ENCODE data around the gene OSTN.
"Not testable (repeated sequence)": the region's sequence is repeated elsewhere in the genome, so short reads cannot be mapped to it uniquely, and the experiment has no call there.

The OSTN gene

GRCh38 chr3:191210032-191210431, 11.0 kb downstream of the OSTN start:
- H3K27ac Mint-ChIP-seq = no peak overlapping the region
- no peaks in the 10 kb centered on the region for H3K36me3 Mint-ChIP-seq
- H3K4me1 Mint-ChIP-seq = no peaks in the 10 kb centered on the region
- no peaks in the 10 kb centered on the region for H3K27me3 Mint-ChIP-seq
- no peak overlapping the region for H3K4me3 Mint-ChIP-seq
- H3K9me3 Mint-ChIP-seq = peaks cover 5% of the 10 kb centered on the region

- peaks cover 5% of the 10 kb centered on the region for H3K9me3 Mint-ChIP-seq
- no peaks in the 10 kb centered on the region for H3K36me3 Mint-ChIP-seq
- H3K27ac Mint-ChIP-seq = no peak overlapping the region
- H3K27me3 Mint-ChIP-seq = no peaks in the 10 kb centered on the region
- no peak overlapping the region for H3K4me3 Mint-ChIP-seq
- no peaks in the 10 kb centered on the region for H3K4me1 Mint-ChIP-seq
Observed at GRCh38 chr3:191216510-191216909, 17.5 kb downstream of the OSTN start.

DNA sequence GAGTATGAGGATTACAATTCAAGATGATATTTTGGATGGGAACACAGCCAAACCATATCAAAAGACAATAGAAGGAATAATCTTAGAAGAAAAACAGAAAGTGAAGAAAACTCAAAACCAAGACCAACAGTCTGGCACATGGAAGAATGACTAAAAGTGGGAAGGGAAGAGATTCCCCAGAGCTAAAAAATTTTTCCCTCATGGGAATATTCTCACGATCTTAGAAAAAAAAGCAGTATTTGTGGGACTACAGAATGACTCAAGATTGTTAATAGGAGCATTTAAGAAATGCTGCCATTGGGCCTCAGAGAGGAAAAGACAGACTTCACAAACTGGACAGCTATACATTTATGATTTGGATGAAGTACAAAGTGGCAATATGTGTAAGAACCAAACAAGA, 18.3 kb downstream of the OSTN start:
- Mint-ChIP-seq H3K9me3 (peaks cover 5% of the 10 kb centered on the region), H3K4me1 (no peaks in the 10 kb centered on the region), H3K27me3 (no peaks in the 10 kb centered on the region), H3K36me3 (no peaks in the 10 kb centered on the region), H3K27ac (no peak overlapping the region), H3K4me3 (no peak overlapping the region)

GRCh38 chr3:191220908-191221307, 21.9 kb downstream of the OSTN start:
- Mint-ChIP-seq H3K27ac (no peak overlapping the region), H3K36me3 (no peaks in the 10 kb centered on the region), H3K9me3 (no peaks in the 10 kb centered on the region), H3K4me1 (no peaks in the 10 kb centered on the region), H3K27me3 (no peaks in the 10 kb centered on the region), H3K4me3 (no peak overlapping the region)

- Mint-ChIP-seq H3K36me3 (no peaks in the 10 kb centered on the region), H3K9me3 (no peaks in the 10 kb centered on the region), H3K4me3 (no peak overlapping the region), H3K27me3 (no peaks in the 10 kb centered on the region), H3K27ac (no peak overlapping the region), H3K4me1 (no peaks in the 10 kb centered on the region)
Observed at GRCh38 chr3:191221638-191222037, 22.6 kb downstream of the OSTN start.

DNA sequence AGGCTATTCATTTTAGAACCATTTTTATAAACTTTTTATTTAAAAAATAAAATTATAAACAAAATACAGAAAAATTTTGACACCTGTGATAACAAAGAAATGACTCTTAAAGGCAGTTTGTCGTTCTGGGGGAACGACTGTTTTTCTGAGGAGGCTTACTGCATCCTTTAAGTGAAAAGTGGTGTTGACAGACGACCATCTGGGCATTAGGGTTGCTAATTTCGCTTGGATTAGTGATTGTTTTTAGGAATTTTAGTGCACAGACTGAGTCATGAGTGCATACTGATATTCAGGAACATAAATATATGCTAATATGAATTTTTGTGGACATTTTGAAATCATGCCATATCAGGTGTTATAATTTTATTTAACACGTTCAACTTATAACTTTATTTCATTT, 28.5 kb downstream of the OSTN start:
- no peaks in the 10 kb centered on the region for H3K9me3 Mint-ChIP-seq
- no peak overlapping the region for H3K4me3 Mint-ChIP-seq
- no peak overlapping the region for H3K27ac Mint-ChIP-seq
- no peaks in the 10 kb centered on the region for H3K36me3 Mint-ChIP-seq
- H3K27me3 Mint-ChIP-seq = no peaks in the 10 kb centered on the region
- H3K4me1 Mint-ChIP-seq = no peaks in the 10 kb centered on the region

- no peak overlapping the region for H3K27ac Mint-ChIP-seq
- no peaks in the 10 kb centered on the region for H3K9me3 Mint-ChIP-seq
- no peaks in the 10 kb centered on the region for H3K36me3 Mint-ChIP-seq
- H3K27me3 Mint-ChIP-seq = no peaks in the 10 kb centered on the region
- no peaks in the 10 kb centered on the region for H3K4me1 Mint-ChIP-seq
- H3K4me3 Mint-ChIP-seq = no peak overlapping the region
Observed at GRCh38 chr3:191234216-191234615, 35.2 kb downstream of the OSTN start.

GRCh38 chr3:191235331-191236314, 36.6 kb downstream of the OSTN start:
- no peaks in the 10 kb centered on the region for H3K27me3 Mint-ChIP-seq
- H3K36me3 Mint-ChIP-seq = no peaks in the 10 kb centered on the region
- H3K4me3 Mint-ChIP-seq = no peak overlapping the region
- no peaks in the 10 kb centered on the region for H3K9me3 Mint-ChIP-seq
- H3K4me1 Mint-ChIP-seq = no peaks in the 10 kb centered on the region
- no peak overlapping the region for H3K27ac Mint-ChIP-seq

DNA sequence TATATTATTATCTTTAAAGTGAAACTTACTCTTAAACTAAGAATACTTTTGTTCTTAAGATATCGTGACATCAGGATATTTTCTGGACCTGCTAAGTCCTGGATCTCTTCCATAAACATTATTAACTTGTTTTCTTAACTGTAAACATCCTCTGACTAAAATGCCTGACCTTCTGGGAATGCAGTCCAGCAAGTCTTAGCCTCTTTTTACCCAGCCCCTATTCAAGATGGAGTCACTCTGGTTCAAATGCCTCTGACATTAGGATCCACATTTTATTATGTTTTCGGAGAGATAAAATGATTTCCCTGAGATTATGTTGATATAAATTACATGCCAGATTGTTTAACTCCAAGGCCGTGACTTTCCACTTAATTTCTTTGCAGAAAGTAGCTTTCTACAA, 37.6 kb downstream of the OSTN start:
- Mint-ChIP-seq H3K4me1 (no peaks in the 10 kb centered on the region), H3K4me3 (no peak overlapping the region)

DNA sequence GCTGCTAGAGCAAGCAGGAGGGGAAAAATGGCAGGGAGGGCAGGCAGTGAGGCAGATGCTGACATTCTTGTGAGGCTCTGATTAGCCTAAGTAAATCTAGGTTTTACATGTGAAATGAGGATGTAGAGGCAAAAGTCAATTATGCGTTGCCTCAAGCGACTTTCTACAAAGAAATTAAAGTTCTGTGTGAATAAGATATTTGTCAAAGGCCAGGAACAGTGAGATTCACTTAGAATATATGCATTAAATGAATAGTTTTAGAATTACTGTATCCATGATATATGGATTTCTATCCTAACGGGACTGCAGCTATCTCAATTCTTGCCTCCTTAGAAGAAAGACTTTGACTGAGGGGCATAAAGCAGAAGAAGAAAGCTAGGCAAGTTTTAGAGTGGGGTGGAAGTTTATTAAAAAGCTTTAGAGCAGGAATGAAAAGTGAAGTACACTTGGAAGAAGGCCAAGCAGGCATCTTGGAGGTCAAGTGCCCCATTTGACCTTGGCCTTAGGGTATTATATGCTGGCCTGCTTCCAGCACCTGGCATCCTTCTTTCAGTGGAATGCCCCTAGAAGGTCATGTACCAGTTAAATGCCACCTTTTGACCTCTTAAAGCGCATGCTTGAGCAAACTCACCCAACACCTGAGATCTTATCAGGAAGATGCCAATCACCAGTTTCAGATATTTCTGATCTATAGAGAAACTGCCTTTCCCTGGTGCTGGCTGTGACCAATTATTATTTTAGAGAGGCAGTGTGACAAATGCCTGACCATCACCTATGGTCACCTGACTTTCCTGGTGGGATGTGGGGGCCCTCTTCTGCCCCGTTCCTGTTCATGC, 38.2 kb downstream of the OSTN start:
- H3K27ac Mint-ChIP-seq = no peak overlapping the region
- no peak overlapping the region for H3K4me3 Mint-ChIP-seq
- H3K27me3 Mint-ChIP-seq = no peaks in the 10 kb centered on the region
- no peaks in the 10 kb centered on the region for H3K4me1 Mint-ChIP-seq
- no peaks in the 10 kb centered on the region for H3K36me3 Mint-ChIP-seq
- H3K9me3 Mint-ChIP-seq = no peaks in the 10 kb centered on the region

More for the DNA sequence above, 37.6 kb downstream of the OSTN start:
- Mint-ChIP-seq H3K27me3 (no peaks in the 10 kb centered on the region), H3K36me3 (no peaks in the 10 kb centered on the region), H3K27ac (no peak overlapping the region), H3K9me3 (no peaks in the 10 kb centered on the region)

- Mint-ChIP-seq H3K9me3 (no peaks in the 10 kb centered on the region), H3K4me3 (no peak overlapping the region), H3K4me1 (no peaks in the 10 kb centered on the region), H3K27me3 (no peaks in the 10 kb centered on the region), H3K27ac (no peak overlapping the region), H3K36me3 (no peaks in the 10 kb centered on the region)
Observed at GRCh38 chr3:191238321-191238817, 39.3 kb downstream of the OSTN start.

DNA sequence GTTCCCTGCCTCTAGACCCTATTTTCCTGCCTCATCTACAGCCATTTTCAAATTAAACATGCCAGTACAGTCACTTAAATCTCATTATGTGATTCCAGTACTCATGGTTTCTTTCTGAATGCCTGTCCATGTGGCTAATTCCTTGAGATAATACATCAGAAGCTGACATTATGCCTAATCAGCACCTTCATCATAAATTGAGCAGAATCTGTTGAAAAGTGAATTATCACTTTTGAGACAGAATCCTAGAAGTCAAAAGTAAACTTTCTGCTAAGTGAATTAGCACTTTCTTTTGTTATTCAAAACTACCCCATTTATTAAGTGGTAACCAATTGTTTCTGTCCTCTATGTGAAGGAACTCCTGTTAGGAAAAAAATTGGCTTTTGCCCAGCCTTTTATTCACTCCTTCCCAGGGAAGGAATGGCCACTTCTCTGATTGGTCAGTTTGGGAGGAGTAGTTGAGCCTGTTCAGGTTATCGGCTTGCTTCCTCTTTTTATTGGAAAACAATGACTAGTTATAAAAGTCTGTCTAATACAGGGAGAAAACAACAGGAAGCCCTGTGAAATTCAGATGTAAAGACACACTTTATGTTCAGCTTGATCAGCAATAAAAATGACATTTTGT, 40.5 kb downstream of the OSTN start:
- H3K9me3 Mint-ChIP-seq = no peaks in the 10 kb centered on the region
- no peaks in the 10 kb centered on the region for H3K27me3 Mint-ChIP-seq
- H3K27ac Mint-ChIP-seq = no peak overlapping the region
- H3K36me3 Mint-ChIP-seq = no peaks in the 10 kb centered on the region
- H3K4me1 Mint-ChIP-seq = no peaks in the 10 kb centered on the region
- H3K4me3 Mint-ChIP-seq = no peak overlapping the region

DNA sequence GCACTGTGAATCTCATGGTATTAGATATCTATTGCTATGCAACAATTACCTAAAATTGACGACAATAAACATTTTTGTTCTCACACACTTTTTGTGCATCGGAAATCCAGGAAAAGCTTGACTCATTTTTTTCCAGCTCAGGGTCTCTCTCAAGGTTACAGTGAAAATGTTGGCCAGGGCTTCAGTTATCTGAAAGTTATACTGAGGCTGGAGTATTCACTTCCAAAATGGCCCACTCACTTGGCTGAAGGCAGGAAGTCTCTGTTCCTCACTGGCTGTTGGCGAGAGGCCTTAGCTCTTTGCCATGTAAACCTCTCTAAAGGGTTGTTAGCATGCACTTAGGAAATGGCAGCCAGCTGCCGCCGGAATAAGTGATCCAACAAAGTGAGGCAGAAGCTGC, 41.4 kb downstream of the OSTN start:
- peaks cover 2% of the 10 kb centered on the region for H3K27me3 Mint-ChIP-seq
- H3K27ac Mint-ChIP-seq = no peak overlapping the region
- no peaks in the 10 kb centered on the region for H3K4me1 Mint-ChIP-seq
- H3K36me3 Mint-ChIP-seq = no peaks in the 10 kb centered on the region
- H3K9me3 Mint-ChIP-seq = no peaks in the 10 kb centered on the region
- no peak overlapping the region for H3K4me3 Mint-ChIP-seq

- no peaks in the 10 kb centered on the region for H3K36me3 Mint-ChIP-seq
- no peak overlapping the region for H3K27ac Mint-ChIP-seq
- peaks cover 2% of the 10 kb centered on the region for H3K27me3 Mint-ChIP-seq
- no peak overlapping the region for H3K4me3 Mint-ChIP-seq
- no peaks in the 10 kb centered on the region for H3K9me3 Mint-ChIP-seq
- no peaks in the 10 kb centered on the region for H3K4me1 Mint-ChIP-seq
Observed at GRCh38 chr3:191244242-191244867, 45.3 kb downstream of the OSTN start.

GRCh38 chr3:191246034-191246433, 47.0 kb downstream of the OSTN start:
- H3K27me3 Mint-ChIP-seq, H3K4me1 Mint-ChIP-seq, H3K9me3 Mint-ChIP-seq, H3K27ac Mint-ChIP-seq, H3K4me3 Mint-ChIP-seq, H3K36me3 Mint-ChIP-seq: not testable (repeated sequence)

Measured in activated naive CD4-positive, alpha-beta T cell treated with anti-CD3 and anti-CD28 coated beads, Interleukin-2, amount 50 U/mL, for 24 hours (primary cell).